C4-2B (cell line): ENCODE measurements around the gene CYB5R3.
"Not testable (repeated sequence)": the region's sequence is repeated elsewhere in the genome, so short reads cannot be mapped to it uniquely, and the experiment has no call there.

Experiments
- H3K27ac ChIP-seq: fragments of 450-650 bp; 2 replicates; pipeline ENCODE4 v1.5.1; 2017

CYB5R3 gene

DNA sequence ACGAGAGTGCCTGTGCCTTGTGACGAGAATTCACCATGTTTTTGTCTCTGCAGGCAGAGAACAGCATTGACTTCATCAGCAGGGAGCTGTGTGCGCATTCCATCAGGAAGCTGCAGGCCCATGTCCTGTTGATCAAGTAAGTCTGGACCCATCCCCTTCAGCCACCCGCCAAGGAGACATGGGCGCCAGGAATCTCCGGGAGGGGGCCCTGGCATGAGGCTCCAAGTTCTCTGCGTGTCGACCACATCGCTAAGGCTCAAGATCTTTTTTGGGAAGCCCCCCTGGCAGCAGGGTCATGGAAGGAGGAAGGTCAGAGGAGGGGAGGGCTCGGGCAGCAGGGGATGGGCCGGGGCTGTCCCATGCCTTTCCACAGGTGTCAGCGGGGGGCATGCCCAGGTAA lies 78.1 kb downstream of the CYB5R3 start:
- not testable (repeated sequence) for H3K27ac ChIP-seq

- not testable (repeated sequence) for H3K27ac ChIP-seq
Measured at GRCh38 chr22:42570580-42570979, 78.6 kb downstream of the CYB5R3 start.

- H3K27ac ChIP-seq, result not testable (repeated sequence)
Measured at GRCh38 chr22:42567950-42568349, 81.2 kb downstream of the CYB5R3 start.
